PFSK-1 (cell line): ENCODE data around the gene PRKCE.

Experiments used
- POLR2AphosphoS5 ChIP-seq: IDR thresholded peaks from 2 replicates; pipeline ENCODE4 v1.6.1; 2012; ENCODE audit warnings: low read depth, mild to moderate bottlenecking, control low read depth, low read length, moderate library complexity
- TAF1 ChIP-seq: IDR thresholded peaks from 2 replicates; pipeline ENCODE4 v1.6.1; 2012; ENCODE audit warnings: low read length, control low read depth, borderline replicate concordance; ENCODE audit not compliant: insufficient read depth

DNA sequence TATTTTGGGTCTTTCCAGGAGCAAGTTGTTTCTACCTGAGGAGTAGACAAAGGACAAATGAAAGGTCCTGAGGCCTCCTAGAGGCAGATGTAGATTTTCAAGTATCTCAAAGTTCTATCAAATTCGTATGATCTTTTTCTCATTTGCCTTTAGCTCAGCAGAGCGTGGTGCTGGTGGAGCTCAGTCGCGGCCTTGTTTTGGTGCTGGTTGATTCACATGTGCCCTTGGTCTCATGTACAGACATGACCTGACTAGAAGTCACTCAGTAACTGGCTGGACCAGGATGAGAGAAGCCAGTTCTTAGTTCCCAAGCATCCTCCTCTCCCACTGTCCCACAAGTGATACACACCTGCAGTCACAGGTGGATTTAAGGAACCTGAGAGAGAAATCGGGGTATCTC lies 264.0 kb downstream of the PRKCE start:
- TF ChIP-seq TAF1, result no peak
- no peak for TF ChIP-seq POLR2AphosphoS5
